Measurements from ENCODE around the gene ZNF638. TPM values are rescaled to one million over a fixed set of nuclear protein-coding genes. Genes with fewer than 3 reads are reported as not detected.
"Not testable (repeated sequence)": the region's sequence is repeated elsewhere in the genome, so short reads cannot be mapped to it uniquely, and the experiment has no call there.

ZNF638 gene
- total RNA-seq, 1 experiment from 2014 or later = 109 TPM

DNA sequence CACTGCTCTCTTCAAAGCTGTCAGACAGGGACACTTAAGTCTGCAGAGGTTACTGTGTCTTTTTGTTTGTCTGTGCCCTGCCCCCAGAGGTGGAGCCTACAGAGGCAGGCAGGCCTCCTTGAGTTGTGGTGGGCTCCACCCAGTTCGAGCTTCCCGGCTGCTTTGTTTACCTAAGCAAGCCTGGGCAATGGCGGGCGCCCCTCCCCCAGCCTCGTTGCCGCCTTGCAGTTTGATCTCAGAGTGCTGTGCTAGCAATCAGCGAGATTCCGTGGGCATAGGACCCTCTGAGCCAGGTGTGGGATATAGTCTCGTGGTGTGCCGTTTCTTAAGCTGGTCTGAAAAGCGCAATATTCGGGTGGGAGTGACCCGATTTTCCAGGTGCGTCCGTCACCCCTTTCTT is 85.3 kb downstream of the ZNF638 start:
- ATAC-seq; H3K27ac Mint-ChIP-seq; H3K9me3 Mint-ChIP-seq; H3K36me3 Mint-ChIP-seq; H3K27me3 Mint-ChIP-seq (ENCODE audit: low read depth): not testable (repeated sequence)
- peak; percentile 26 for DNase-seq (ENCODE audit: low spot score)
- ChIA-PET CTCF (interaction anchor here (0.8 to 1.5 kb wide), 2 partner anchors 37 to 260 kb away, joined by 3 to 5 read pairs; partner anchors contain the start of gene DYSF), POLR2A (interaction anchor here (0.7 kb wide), 1 partner anchor 262 kb away, joined by 5 read pairs; no protein-coding TSS in a partner anchor)
- Mint-ChIP-seq H3K4me3 (peak overlapping the region; percentile 84), H3K4me1 (peaks cover 13% of the 10 kb centered on the region)

DNA sequence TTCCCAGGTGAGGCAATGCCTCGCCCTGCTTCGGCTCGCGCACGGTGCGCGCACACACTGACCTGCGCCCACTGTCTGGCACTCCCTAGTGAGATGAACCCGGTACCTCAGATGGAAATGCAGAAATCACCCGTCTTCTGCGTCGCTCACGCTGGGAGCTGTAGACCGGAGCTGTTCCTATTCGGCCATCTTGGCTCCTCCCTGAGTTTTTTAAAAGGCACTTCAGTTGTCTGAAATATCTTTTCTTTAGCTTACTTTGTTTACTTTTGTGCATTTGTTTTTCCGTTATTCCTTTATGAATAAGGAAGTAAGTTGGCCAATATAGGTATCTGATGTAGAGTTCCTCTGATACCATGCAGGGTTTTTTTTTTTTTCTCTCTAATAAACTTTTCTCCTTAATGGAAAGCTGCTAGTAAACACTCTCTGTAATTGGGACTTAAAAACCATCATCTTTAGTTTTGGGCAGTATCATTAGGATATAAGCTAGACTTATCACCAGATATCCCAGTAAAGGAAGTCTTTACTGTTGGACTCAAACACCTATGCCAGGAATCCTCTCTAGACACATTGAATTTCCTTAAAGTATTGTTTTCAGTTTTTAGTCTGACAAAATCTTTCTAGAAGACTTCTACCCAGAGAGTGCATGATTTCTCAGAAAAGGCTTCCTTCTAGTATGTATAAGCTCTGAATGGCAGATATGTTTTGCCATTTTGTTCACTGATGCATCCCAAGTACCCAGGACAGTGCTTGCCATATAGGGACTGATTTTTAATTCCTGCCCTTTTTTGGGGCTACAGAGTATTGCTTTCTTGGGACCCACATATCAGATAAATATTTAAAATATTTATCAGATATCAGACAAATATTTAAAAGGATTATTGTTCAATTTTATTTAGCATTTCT is 86.0 kb downstream of the ZNF638 start:
- Mint-ChIP-seq H3K36me3 (peaks cover 4% of the 10 kb centered on the region), H3K27me3 (ENCODE audit: low read depth) (no peaks in the 10 kb centered on the region), H3K9me3 (no peaks in the 10 kb centered on the region), H3K4me1 (peaks cover 13% of the 10 kb centered on the region), H3K27ac (peak overlapping the region; percentile 98), H3K4me3 (peak overlapping the region; percentile 84)
- ChIA-PET POLR2A (interaction anchor here (0.7 kb wide), 1 partner anchor 263 kb away, joined by 5 read pairs; no protein-coding TSS in a partner anchor), CTCF (interaction anchor here (0.8 to 1.5 kb wide), 2 partner anchors 37 to 260 kb away, joined by 3 to 5 read pairs; partner anchors contain the start of gene DYSF)
- no peak for TF ChIP-seq TCF7 (CRISPR knock-in tag; IDR thresholded peaks at IDR 0.05; ENCODE audit: low read depth)
- TF ChIP-seq, protein P1, sequence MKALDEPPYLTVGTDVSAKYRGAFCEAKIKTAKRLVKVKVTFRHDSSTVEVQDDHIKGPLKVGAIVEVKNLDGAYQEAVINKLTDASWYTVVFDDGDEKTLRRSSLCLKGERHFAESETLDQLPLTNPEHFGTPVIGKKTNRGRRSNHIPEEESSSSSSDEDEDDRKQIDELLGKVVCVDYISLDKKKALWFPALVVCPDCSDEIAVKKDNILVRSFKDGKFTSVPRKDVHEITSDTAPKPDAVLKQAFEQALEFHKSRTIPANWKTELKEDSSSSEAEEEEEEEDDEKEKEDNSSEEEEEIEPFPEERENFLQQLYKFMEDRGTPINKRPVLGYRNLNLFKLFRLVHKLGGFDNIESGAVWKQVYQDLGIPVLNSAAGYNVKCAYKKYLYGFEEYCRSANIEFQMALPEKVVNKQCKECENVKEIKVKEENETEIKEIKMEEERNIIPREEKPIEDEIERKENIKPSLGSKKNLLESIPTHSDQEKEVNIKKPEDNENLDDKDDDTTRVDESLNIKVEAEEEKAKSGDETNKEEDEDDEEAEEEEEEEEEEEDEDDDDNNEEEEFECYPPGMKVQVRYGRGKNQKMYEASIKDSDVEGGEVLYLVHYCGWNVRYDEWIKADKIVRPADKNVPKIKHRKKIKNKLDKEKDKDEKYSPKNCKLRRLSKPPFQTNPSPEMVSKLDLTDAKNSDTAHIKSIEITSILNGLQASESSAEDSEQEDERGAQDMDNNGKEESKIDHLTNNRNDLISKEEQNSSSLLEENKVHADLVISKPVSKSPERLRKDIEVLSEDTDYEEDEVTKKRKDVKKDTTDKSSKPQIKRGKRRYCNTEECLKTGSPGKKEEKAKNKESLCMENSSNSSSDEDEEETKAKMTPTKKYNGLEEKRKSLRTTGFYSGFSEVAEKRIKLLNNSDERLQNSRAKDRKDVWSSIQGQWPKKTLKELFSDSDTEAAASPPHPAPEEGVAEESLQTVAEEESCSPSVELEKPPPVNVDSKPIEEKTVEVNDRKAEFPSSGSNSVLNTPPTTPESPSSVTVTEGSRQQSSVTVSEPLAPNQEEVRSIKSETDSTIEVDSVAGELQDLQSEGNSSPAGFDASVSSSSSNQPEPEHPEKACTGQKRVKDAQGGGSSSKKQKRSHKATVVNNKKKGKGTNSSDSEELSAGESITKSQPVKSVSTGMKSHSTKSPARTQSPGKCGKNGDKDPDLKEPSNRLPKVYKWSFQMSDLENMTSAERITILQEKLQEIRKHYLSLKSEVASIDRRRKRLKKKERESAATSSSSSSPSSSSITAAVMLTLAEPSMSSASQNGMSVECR (CRISPR knock-in tag; IDR thresholded peaks at IDR 0.05; ENCODE audit: borderline replicate concordance) = no peak
- TF ChIP-seq CBFB (CRISPR knock-in tag; IDR thresholded peaks at IDR 0.05; ENCODE audit: low read depth) = no peak
- no peak for TF ChIP-seq USF1 (CRISPR knock-in tag; IDR thresholded peaks at IDR 0.05)
- TF ChIP-seq RORB (CRISPR knock-in tag; IDR thresholded peaks at IDR 0.05) = no peak
- ATAC-seq = no peak
- no peak for DNase-seq (ENCODE audit: low spot score)

DNA sequence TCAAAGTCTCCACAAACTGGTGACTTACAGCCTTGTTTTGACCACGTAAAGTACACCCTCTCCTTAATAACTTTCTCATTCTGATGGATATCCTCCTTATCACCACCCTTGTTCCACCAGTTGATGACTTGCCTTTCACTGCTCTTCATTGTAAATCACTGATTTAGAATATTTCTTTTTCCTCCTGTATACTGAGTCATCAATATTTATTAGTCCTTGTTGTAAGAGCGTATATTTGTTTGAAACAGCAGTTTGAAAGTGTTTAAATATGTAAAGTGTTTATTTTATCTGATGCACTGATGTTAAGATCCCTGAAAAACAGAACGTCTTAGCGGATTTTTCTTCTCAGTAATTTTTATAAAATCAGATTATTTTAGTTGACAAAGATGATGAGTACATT is 87.6 kb downstream of the ZNF638 start:
- ChIA-PET POLR2A (no interaction called here), CTCF (no interaction called here)
- Mint-ChIP-seq H3K27ac (peak overlapping the region; percentile 73), H3K9me3 (no peaks in the 10 kb centered on the region), H3K4me1 (peaks cover 13% of the 10 kb centered on the region), H3K4me3 (0 out of 2 replicates have a peak overlapping the region, but pooled peaks have one; percentile 2), H3K36me3 (peaks cover 20% of the 10 kb centered on the region), H3K27me3 (ENCODE audit: low read depth) (no peaks in the 10 kb centered on the region)
- ATAC-seq (no peak), DNase-seq (ENCODE audit: low spot score) (no peak)
- no peak for TF ChIP-seq HMGA2 (CRISPR knock-in tag; IDR thresholded peaks at IDR 0.05)
- no peak for TF ChIP-seq SMAD4 (CRISPR knock-in tag; IDR thresholded peaks at IDR 0.05)

- ATAC-seq = no peak
- no peaks in the 10 kb centered on the region for H3K27me3 Mint-ChIP-seq (ENCODE audit: low read depth)
- ChIA-PET POLR2A (no interaction called here), CTCF (interaction anchor here (0.7 kb wide), 1 partner anchor 41 kb away, joined by 3 read pairs; no protein-coding TSS in a partner anchor)
- DNase-seq (ENCODE audit: low spot score) = no peak
- no peak overlapping the region for H3K27ac Mint-ChIP-seq
- peaks cover 13% of the 10 kb centered on the region for H3K4me1 Mint-ChIP-seq
- H3K4me3 Mint-ChIP-seq = no peak overlapping the region
- H3K9me3 Mint-ChIP-seq = no peaks in the 10 kb centered on the region
- H3K36me3 Mint-ChIP-seq = peaks cover 27% of the 10 kb centered on the region
- no peak for TF ChIP-seq KAT7 (CRISPR knock-in tag; IDR thresholded peaks at IDR 0.05; ENCODE audit: borderline replicate concordance)
- no peak for TF ChIP-seq TEAD4 (CRISPR knock-in tag; IDR thresholded peaks at IDR 0.05)
- TF ChIP-seq FOXP1 (CRISPR knock-in tag; IDR thresholded peaks at IDR 0.05; ENCODE audit: borderline replicate concordance) = no peak
Measured at GRCh38 chr2:71419976-71420375, 88.4 kb downstream of the ZNF638 start.
